ENCODE results near the gene GSTA2. TPM values are rescaled to one million over a fixed set of nuclear protein-coding genes. Genes with fewer than 3 reads are reported as not detected.
A peak's percentile ranks its signal among the peaks of the same experiment; 100 is the strongest.

Gene GSTA2
- total and polyA plus RNA-seq, 2 of the 13 experiments (the other 11 are each of a cell fraction or from before 2014, with no cell fraction given), result 0.75 to 13.7 TPM

- no peak for TF ChIP-seq ZFP62 (CRISPR knock-in tag; IDR thresholded peaks at IDR 0.05)
Observed at GRCh38 chr6:52736145-52736544, 27.1 kb downstream of the GSTA2 start (continued).

GRCh38 chr6:52735071-52735470 lies 28.2 kb downstream of the GSTA2 start:
- peak overlapping the region; percentile 25; the same call in 1 of the 2 replicates for H3K4me2 ChIP-seq (ENCODE audit: low read depth, low read length)
- no peak overlapping the region for H3K9ac ChIP-seq (ENCODE audit: insufficient read depth, low read depth, low read length)
- intact Hi-C loops (cut with micrococcal nuclease; ENCODE audit: unreplicated experiment), result loop anchor here (1.0 kb wide), 1 partner anchor 9 kb away; no protein-coding TSS in a partner anchor
- ChIA-PET POLR2A (interaction anchor here (0.9 to 2.1 kb wide), 2 partner anchors 9 to 80 kb away, joined by 3 to 15 read pairs; no protein-coding TSS in a partner anchor), CTCF (ENCODE audit: low intra/inter-chr PET ratio, low total read pairs) (no interaction called here)
- in situ Hi-C loops (cut with HindIII; ENCODE audit: extremely low pct_ligation_motif_present, low pct_unique_long_range_greater_than_20kb), result no loop called here
- peak; percentile 88 for ATAC-seq
- peak; percentile 43 for DNase-seq (ENCODE audit: low spot score)
- no TSS peak for BruUV-seq (replicated peaks)
- H3K79me2 ChIP-seq (ENCODE audit: insufficient read depth, low read length), result no peaks in the 10 kb centered on the region
- no peaks in the 10 kb centered on the region for H4K20me1 ChIP-seq (ENCODE audit: insufficient read depth, low read length)
- no peaks in the 10 kb centered on the region for H3K9me3 ChIP-seq (ENCODE audit: low read length)
- FAIRE-seq, result no peak
- no peak overlapping the region for H3K4me3 ChIP-seq (replicated peaks in 1 of 3; ENCODE audit: insufficient read depth in 1 of 3, low read depth in 2 of 3, low read length in 3 of 3)
- H3K36me3 ChIP-seq (replicated peaks in 1 of 2; ENCODE audit: control insufficient read depth in 1 of 2, insufficient read depth in 2 of 2, low read length in 2 of 2), result no peaks in the 10 kb centered on the region
- H3K27ac ChIP-seq (ENCODE audit: extremely low read length, insufficient read depth, low read length), result no peak overlapping the region
- no peak overlapping the region for H2AFZ ChIP-seq (ENCODE audit: low read length)
- 53% methylated on average over 6 of the region's 6 CpGs for WGBS (ENCODE audit: low lambda C conversion rate)
- peaks cover 19% of the 10 kb centered on the region for H3K4me1 ChIP-seq (ENCODE audit: insufficient read depth, low read length)
- no peaks in the 10 kb centered on the region for H3K27me3 ChIP-seq (ENCODE audit: control insufficient read depth in 1 of 2, insufficient read depth in 2 of 2, low read length in 2 of 2)
- TF ChIP-seq CCAR2 (optimal IDR thresholded peaks at IDR 0.05; ENCODE audit: low read depth, low read length) (no peak), HDAC1 (CRISPR knock-in tag; IDR thresholded peaks at IDR 0.05) (no peak), TERF1 (CRISPR knock-in tag; IDR thresholded peaks at IDR 0.05) (no peak), JDP2 (CRISPR knock-in tag; IDR thresholded peaks at IDR 0.05; ENCODE audit: borderline replicate concordance) (no peak), IRF2 (CRISPR knock-in tag; IDR thresholded peaks at IDR 0.05) (no peak), SUZ12 (IDR thresholded peaks at IDR 0.05; ENCODE audit: low read depth, low read length) (no peak), ZMYM4 (CRISPR knock-in tag; IDR thresholded peaks at IDR 0.05) (peak; percentile 56; the same call in 1 of the 2 replicates), NONO (IDR thresholded peaks at IDR 0.05) (no peak), NONO (CRISPR knock-in tag; conservative IDR thresholded peaks at IDR 0.05) (no peak), ZBTB1 (CRISPR knock-in tag; IDR thresholded peaks at IDR 0.05; ENCODE audit: borderline replicate concordance) (no peak), ZGPAT (CRISPR knock-in tag; IDR thresholded peaks at IDR 0.05) (no peak), SMAD3 (CRISPR knock-in tag; IDR thresholded peaks at IDR 0.05) (no peak), ZNF407 (CRISPR knock-in tag; IDR thresholded peaks at IDR 0.05; ENCODE audit: not compliant biosample characterization) (no peak)
